Measurements from ENCODE around the gene CCL15.

CCL15 gene

GRCh38 chr17:35991075-35991474, 10.3 kb downstream of the CCL15 start:
- no peak for DNase-seq (ENCODE audit: low read depth)

- DNase-seq (ENCODE audit: low read depth), result no peak
These were observed 13.2 kb downstream of the CCL15 start for GRCh38 chr17:35988164-35988563.

GRCh38 chr17:35986643-35987042, 14.7 kb downstream of the CCL15 start, which contains the start of gene CCL14:
Gene CCL14 (minus strand): TSS chr17:35986729. CDS start chr17:35986649, 80 bp downstream.
- DNase-seq (ENCODE audit: low read depth), result no peak

- no peak for DNase-seq (ENCODE audit: low read depth)
These were observed 17.2 kb downstream of the CCL15 start for GRCh38 chr17:35984140-35984539.

- no peak for DNase-seq (ENCODE audit: low read depth)
These were observed 18.8 kb downstream of the CCL15 start for GRCh38 chr17:35982409-35983191.

GRCh38 chr17:35981908-35982330, 19.4 kb downstream of the CCL15 start:
- no peak for DNase-seq (ENCODE audit: low read depth)

GRCh38 chr17:35981246-35981645, 20.1 kb downstream of the CCL15 start, which contains the start of gene CCL16:
Gene CCL16 (minus strand): TSS chr17:35981497. CDS start chr17:35981420, 77 bp downstream.
- DNase-seq (ENCODE audit: low read depth), result no peak

- DNase-seq (ENCODE audit: low read depth), result no peak
These were observed 23.0 kb downstream of the CCL15 start for GRCh38 chr17:35978346-35978745.

GRCh38 chr17:35977509-35977908, 23.8 kb downstream of the CCL15 start:
- DNase-seq (ENCODE audit: low read depth), result no peak

GRCh38 chr17:35973333-35974260, 27.8 kb downstream of the CCL15 start:
- DNase-seq (ENCODE audit: low read depth), result no peak

GRCh38 chr17:35972945-35973332, 28.4 kb downstream of the CCL15 start:
- no peak for DNase-seq (ENCODE audit: low read depth)

- DNase-seq (ENCODE audit: low read depth), result no peak
These were observed 28.8 kb downstream of the CCL15 start for GRCh38 chr17:35972535-35972934.

- no peak for DNase-seq (ENCODE audit: low read depth)
These were observed 29.3 kb downstream of the CCL15 start for GRCh38 chr17:35972066-35972465.

GRCh38 chr17:35969558-35970380, 31.6 kb downstream of the CCL15 start:
- DNase-seq (ENCODE audit: low read depth), result peak; percentile 40

- DNase-seq (ENCODE audit: low read depth), result no peak
These were observed 32.8 kb downstream of the CCL15 start for GRCh38 chr17:35968520-35969054.

- no peak for DNase-seq (ENCODE audit: low read depth)
These were observed 36.1 kb downstream of the CCL15 start for GRCh38 chr17:35965272-35965671.

GRCh38 chr17:35963663-35964062, 37.7 kb downstream of the CCL15 start:
- no peak for DNase-seq (ENCODE audit: low read depth)

GRCh38 chr17:35953720-35954119, 47.6 kb downstream of the CCL15 start:
- DNase-seq (ENCODE audit: low read depth), result no peak

- DNase-seq (ENCODE audit: low read depth), result no peak
These were observed 52.0 kb downstream of the CCL15 start for GRCh38 chr17:35949401-35949800.

- DNase-seq (ENCODE audit: low read depth), result no peak
These were observed 53.3 kb downstream of the CCL15 start for GRCh38 chr17:35948092-35948491.
